Endothelial cell of umbilical vein (primary cell): ENCODE data around the gene ZFPM1. TPM values are rescaled to one million over a fixed set of nuclear protein-coding genes. Genes with fewer than 3 reads are reported as not detected.

Source experiments
- BruUV-seq: library from RNA; stranded (reverse); fragments of 400-500 nt; replicated peaks from 2 replicates; lab custom pipeline; 2021; lab: Mats Ljungman, UMichigan
- CTCF ChIA-PET: fragments of 300-600, 350-600 bp; sonication (Branson Sonifier 250); formaldehyde crosslinking; loops from one replicate; lab custom pipeline; 2021; ENCODE audit warnings: antibody characterized with exemption, inconsistent platforms; lab: Charles Lee
- POLR2A ChIA-PET: fragments of 300-600, 350-600 bp; sonication (Branson Sonifier 250); formaldehyde crosslinking; loops from one replicate; lab custom pipeline; 2021; ENCODE audit warnings: antibody characterized with exemption, inconsistent platforms; lab: Charles Lee
- DNase-seq: peaks from one replicate; pipeline ENCODE4 v3.0.0-alpha.2; 2011; ENCODE audit warnings: low read depth, low spot score
- FAIRE-seq: peaks from 2 replicates; lab custom pipeline; 2011; peaks lifted over from hg19 to GRCh38; lab: Jason Lieb, UNC
- H2AFZ ChIP-seq: 2 replicates; pipeline ENCODE4 v1.6.0; 2012; ENCODE audit warnings: low read depth, low read length, control low read depth, inconsistent platforms
- H3K27ac ChIP-seq: 2 replicates; pipeline ENCODE4 v1.5.1; 2011; ENCODE audit warnings: low read depth, mild to moderate bottlenecking, control low read depth, low read length, moderate library complexity; ENCODE audit not compliant: insufficient read depth
- H3K27me3 ChIP-seq, 2 experiments: 2 replicates each; pipeline versions ENCODE4 v1.6.0 to v1.6.1; 2011; ENCODE audit warnings: low read length in 2 of 2, mixed read lengths in 1 of 2; ENCODE audit not compliant: control insufficient read depth in 2 of 2, insufficient read depth in 2 of 2
- H3K36me3 ChIP-seq, 2 experiments: 2 replicates in 1 of 2; 3 replicates in 1 of 2; pipeline ENCODE4 v1.5.1; 2011; ENCODE audit warnings: low read length in 2 of 2, mild to moderate bottlenecking in 1 of 2, moderate library complexity in 1 of 2; ENCODE audit not compliant: control insufficient read depth in 2 of 2, insufficient read depth in 2 of 2; ENCODE audit errors: extremely low read depth in 1 of 2
- H3K4me1 ChIP-seq: 3 replicates; pipeline ENCODE4 v1.5.1; 2011; ENCODE audit warnings: mild to moderate bottlenecking, low read length; ENCODE audit not compliant: control insufficient read depth, insufficient read depth; ENCODE audit errors: extremely low read depth
- H3K4me2 ChIP-seq: 2 replicates; pipeline ENCODE4 v1.6.1; 2011; ENCODE audit warnings: low read length, control low read depth, mixed read lengths; ENCODE audit not compliant: insufficient read depth
- H3K4me3 ChIP-seq, 3 experiments: fragments of 200-600 bp in 1 of 3; sonication (generic), shearing (Covaris generic) in 1 of 3; replicated peaks in 1 of 3; 2 replicates each; pipeline ENCODE4 v1.5.1; 2011 to 2016; ENCODE audit warnings: control low read depth in 3 of 3, low read length in 3 of 3, mild to moderate bottlenecking in 2 of 3, inconsistent platforms in 1 of 3, low read depth in 1 of 3, moderate library complexity in 1 of 3; ENCODE audit not compliant: insufficient read depth in 1 of 3
- H3K79me2 ChIP-seq: 2 replicates; pipeline ENCODE4 v1.6.0; 2012; ENCODE audit warnings: low read length, inconsistent platforms; ENCODE audit not compliant: control insufficient read depth, insufficient read depth
- H3K9ac ChIP-seq: replicated peaks from 2 replicates; pipeline ENCODE3; 2011; ENCODE audit warnings: low read length, control low read depth; ENCODE audit not compliant: insufficient read depth; ENCODE audit errors: extremely low read depth
- H3K9me1 ChIP-seq: replicated peaks from 3 replicates; pipeline ENCODE4 v1.6.0; 2011; ENCODE audit warnings: mild to moderate bottlenecking, low read length; ENCODE audit not compliant: control insufficient read depth, insufficient read depth; ENCODE audit errors: extremely low read depth
- H3K9me3 ChIP-seq: replicated peaks from 2 replicates; pipeline ENCODE4 v1.5.1; 2012; ENCODE audit warnings: low read length, inconsistent platforms; ENCODE audit not compliant: control insufficient read depth, insufficient read depth
- H4K20me1 ChIP-seq: replicated peaks from 2 replicates; pipeline ENCODE3; 2011; ENCODE audit warnings: mild to moderate bottlenecking, low read length; ENCODE audit not compliant: control insufficient read depth, insufficient read depth; ENCODE audit errors: extremely low read depth
- EZH2 ChIP-seq: IDR thresholded peaks from 2 replicates; pipeline ENCODE4 v1.6.1; 2012; ENCODE audit warnings: borderline replicate concordance, low read depth, mild to moderate bottlenecking, moderate library complexity, low read length, inconsistent platforms; ENCODE audit not compliant: severe bottlenecking
- FOS ChIP-seq: IDR thresholded peaks from 2 replicates; pipeline ENCODE4 v1.6.1; 2011; ENCODE audit warnings: mild to moderate bottlenecking, low read length, moderate library complexity, borderline replicate concordance; ENCODE audit not compliant: insufficient read depth
- JUN ChIP-seq: IDR thresholded peaks from 2 replicates; pipeline ENCODE4 v1.6.1; 2011; ENCODE audit warnings: borderline replicate concordance, low read depth; ENCODE audit not compliant: insufficient read length, insufficient read depth
- MYC ChIP-seq: IDR thresholded peaks from one replicate; pipeline ENCODE4 v1.6.1; 2011; ENCODE audit warnings: mild to moderate bottlenecking, low read depth, low read length
- POLR2AphosphoS5 ChIP-seq: IDR thresholded peaks from 2 replicates; pipeline ENCODE4 v1.6.1; 2012; ENCODE audit warnings: low read depth, mild to moderate bottlenecking, control low read depth, low read length, moderate library complexity; ENCODE audit not compliant: insufficient read depth
- dilution Hi-C: fragments of 300-500 bp; cut with MboI; formaldehyde crosslinking; loops from one replicate; pipeline ENCODE4 v1.15.0; 2019; ENCODE audit warnings: low sequenced_read_pairs; ENCODE audit not compliant: extremely low pct_ligation_motif_present
- intact Hi-C: fragments of 100-400 bp; cut with micrococcal nuclease; formaldehyde crosslinking; loops from one replicate; pipeline ENCODE4 v1.10.0; 2022
- polyA plus RNA-seq, 4 experiments: library from polyadenylated mRNA; depleted of rRNA in 3 of 4; stranded (reverse) in 3 of 4; unstranded in 1 of 4; fragments of >200 nt; gene quantifications; 2 replicates each; pipeline versions ENCODE4 v1.2.1 to v1.2.3, GENCODE V29; 2011 to 2012; ENCODE audit warnings: missing spikeins in 1 of 4
- total RNA-seq: library from RNA; stranded (reverse); gene quantifications from 2 replicates; pipeline ENCODE4 v1.2.3, GENCODE V29; 2021
- TF ChIP-seq, protein P1 (sequence below), 2 donors: IDR thresholded peaks; 1 replicate in 1 of 2; 2 replicates in 1 of 2; pipeline ENCODE4 v1.5.1; 2011; ENCODE audit warnings: low read length in 2 of 2, mild to moderate bottlenecking in 2 of 2, moderate library complexity in 2 of 2, control low read depth in 1 of 2, inconsistent platforms in 1 of 2, low read depth in 1 of 2; ENCODE audit not compliant: insufficient read depth in 1 of 2; ENCODE audit errors: extremely low read depth in 1 of 2

The ZFPM1 gene
- total and polyA plus RNA-seq, 2 donors (not counting 3 experiments of a cell fraction or from before 2014, with no cell fraction given): 0.37 to 7.5 TPM

DNA sequence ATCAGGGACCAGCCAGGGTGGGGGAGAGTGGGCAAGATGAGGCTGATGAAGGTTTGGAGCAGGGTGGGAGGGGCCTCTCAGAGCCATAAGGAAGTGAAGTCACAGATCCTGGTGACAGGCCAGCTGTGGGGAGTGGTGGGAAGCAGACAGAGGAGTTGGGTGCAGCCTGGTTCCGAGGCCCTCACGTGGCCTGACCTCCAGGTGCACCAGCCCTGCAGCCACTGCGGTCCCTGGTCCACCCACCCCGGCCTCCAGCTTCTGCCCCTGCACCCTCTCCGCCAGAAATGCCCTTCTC, 3.9 kb upstream of the ZFPM1 start:
- Histone ChIP-seq H2AFZ (no peak overlapping the region), H3K9me3 (no peaks in the 10 kb centered on the region), H3K4me2 (no peak overlapping the region), H3K27ac (no peak overlapping the region), H3K79me2 (peaks cover 1% of the 10 kb centered on the region), H3K27me3 (no peaks in the 10 kb centered on the region), H3K4me1 (peaks cover 19% of the 10 kb centered on the region), H3K36me3 (no peaks in the 10 kb centered on the region), H3K9ac (no peak overlapping the region), H3K9me1 (no peaks in the 10 kb centered on the region), H4K20me1 (no peaks in the 10 kb centered on the region), H3K4me3 (no peak overlapping the region)
- no peak for DNase-seq
- intact Hi-C loops (no loop called here), dilution Hi-C loops (no loop called here)
- POLR2A ChIA-PET: no interaction called here
- TF ChIP-seq JUN (no peak), FOS (no peak), MYC (no peak), POLR2AphosphoS5 (no peak), EZH2 (no peak)
- TF ChIP-seq, protein P1, sequence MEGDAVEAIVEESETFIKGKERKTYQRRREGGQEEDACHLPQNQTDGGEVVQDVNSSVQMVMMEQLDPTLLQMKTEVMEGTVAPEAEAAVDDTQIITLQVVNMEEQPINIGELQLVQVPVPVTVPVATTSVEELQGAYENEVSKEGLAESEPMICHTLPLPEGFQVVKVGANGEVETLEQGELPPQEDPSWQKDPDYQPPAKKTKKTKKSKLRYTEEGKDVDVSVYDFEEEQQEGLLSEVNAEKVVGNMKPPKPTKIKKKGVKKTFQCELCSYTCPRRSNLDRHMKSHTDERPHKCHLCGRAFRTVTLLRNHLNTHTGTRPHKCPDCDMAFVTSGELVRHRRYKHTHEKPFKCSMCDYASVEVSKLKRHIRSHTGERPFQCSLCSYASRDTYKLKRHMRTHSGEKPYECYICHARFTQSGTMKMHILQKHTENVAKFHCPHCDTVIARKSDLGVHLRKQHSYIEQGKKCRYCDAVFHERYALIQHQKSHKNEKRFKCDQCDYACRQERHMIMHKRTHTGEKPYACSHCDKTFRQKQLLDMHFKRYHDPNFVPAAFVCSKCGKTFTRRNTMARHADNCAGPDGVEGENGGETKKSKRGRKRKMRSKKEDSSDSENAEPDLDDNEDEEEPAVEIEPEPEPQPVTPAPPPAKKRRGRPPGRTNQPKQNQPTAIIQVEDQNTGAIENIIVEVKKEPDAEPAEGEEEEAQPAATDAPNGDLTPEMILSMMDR (IDR thresholded peaks at IDR 0.05; ENCODE audit: extremely low read depth in 1 of 2, insufficient read depth in 1 of 2, low read depth in 1 of 2, low read length in 2 of 2): no peak
- BruUV-seq: no TSS peak
- CTCF ChIA-PET: interaction anchor here (0.7 to 2.5 kb wide), 4 partner anchors 11 to 117 kb away, joined by 3 to 6 read pairs (median 4); no protein-coding TSS in a partner anchor
- FAIRE-seq: no peak
